OCI-LY7 (cell line): ENCODE results near the gene SLC25A30. TPM values are rescaled to one million over a fixed set of nuclear protein-coding genes. Genes with fewer than 3 reads are reported as not detected.

Source experiments
- BruUV-seq: library from RNA; stranded (reverse); fragments of 400-500 nt; replicated peaks from 2 replicates; lab custom pipeline; 2021; lab: Mats Ljungman, UMichigan
- CTCF ChIA-PET: fragments of 300-600 bp; sonication (Branson Sonifier 250); formaldehyde crosslinking; loops from one replicate; lab custom pipeline; 2022; ENCODE audit warnings: antibody characterized with exemption; ENCODE audit not compliant: unreplicated experiment; lab: Charles Lee
- POLR2A ChIA-PET: fragments of 300-600 bp; sonication (Branson Sonifier 250); formaldehyde crosslinking; loops from one replicate; lab custom pipeline; 2022; ENCODE audit warnings: antibody characterized with exemption; lab: Charles Lee
- DNase-seq: peaks from one replicate; pipeline ENCODE4 v3.0.0-alpha.2; 2015; ENCODE audit warnings: low spot score
- H2AFZ ChIP-seq: fragments of 200-600 bp; sonication (generic), shearing (Covaris generic); 2 replicates; pipeline ENCODE4 v1.6.1; 2014; ENCODE audit warnings: mild to moderate bottlenecking, antibody characterized with exemption, low read length, moderate library complexity
- H3K27ac ChIP-seq: fragments of 200-600 bp; sonication (generic); 2 replicates; pipeline ENCODE4 v1.5.1; 2014; ENCODE audit warnings: mixed run types, low read depth, mild to moderate bottlenecking, moderate library complexity, low read length, inconsistent platforms; ENCODE audit not compliant: poor library complexity, severe bottlenecking
- H3K36me3 ChIP-seq: fragments of 200-600 bp; sonication (generic); 2 replicates; pipeline ENCODE4 v1.6.1; 2014; ENCODE audit warnings: mild to moderate bottlenecking, antibody characterized with exemption, low read length, moderate library complexity, mixed read lengths; ENCODE audit not compliant: insufficient read depth
- H3K4me1 ChIP-seq: fragments of 200-600 bp; sonication (generic); 2 replicates; pipeline ENCODE4 v1.5.1; 2014; ENCODE audit warnings: mild to moderate bottlenecking, low read length; ENCODE audit not compliant: insufficient read depth, poor library complexity, severe bottlenecking
- H3K4me2 ChIP-seq: fragments of 200-600 bp; sonication (generic); 2 replicates; pipeline ENCODE4 v1.6.1; 2014; ENCODE audit warnings: mild to moderate bottlenecking, low read length
- H3K4me3 ChIP-seq: fragments of 200-600 bp; sonication (generic); 2 replicates; pipeline ENCODE4 v1.5.1; 2014; ENCODE audit warnings: mild to moderate bottlenecking, low read depth, low read length; ENCODE audit not compliant: poor library complexity, severe bottlenecking
- H3K79me2 ChIP-seq: fragments of 200-600 bp; sonication (generic); 2 replicates; pipeline ENCODE4 v1.6.1; 2016; ENCODE audit warnings: low read depth, mild to moderate bottlenecking, low read length, moderate library complexity, mixed read lengths; ENCODE audit not compliant: insufficient read depth
- H3K9me2 ChIP-seq: fragments of 200-600 bp; sonication (generic); 2 replicates; pipeline ENCODE4 v1.6.1; 2016; ENCODE audit warnings: mild to moderate bottlenecking, low read length, mixed read lengths; ENCODE audit not compliant: insufficient read depth
- H3K9me3 ChIP-seq: fragments of 200-600 bp; sonication (generic); 2 replicates; pipeline ENCODE4 v1.6.1; 2014; ENCODE audit warnings: mild to moderate bottlenecking, mixed run types, low read length, mixed read lengths
- H4K20me1 ChIP-seq: fragments of 200-600 bp; sonication (generic); 2 replicates; pipeline ENCODE4 v1.6.1; 2014; ENCODE audit warnings: mild to moderate bottlenecking, antibody characterized with exemption, low read length, moderate library complexity, mixed read lengths; ENCODE audit not compliant: insufficient read depth
- CTCF ChIP-seq: fragments of 200-600 bp; sonication (generic); conservative IDR thresholded peaks from 2 replicates; pipeline ENCODE4 v1.5.1; 2014; ENCODE audit warnings: mild to moderate bottlenecking, antibody characterized with exemption, low read length, moderate library complexity, mixed read lengths
- EZH2phosphoT487 ChIP-seq: fragments of 200-600 bp; sonication (generic); IDR thresholded peaks from 2 replicates; pipeline ENCODE4 v1.6.1; 2018; ENCODE audit warnings: low read depth, borderline replicate concordance, mild to moderate bottlenecking, mixed run types, antibody characterized with exemption, low read length, moderate library complexity, mixed read lengths
- intact Hi-C: fragments of 100-400 bp; cut with micrococcal nuclease; formaldehyde crosslinking; loops from one replicate; pipeline ENCODE4 v1.10.0; 2022; ENCODE audit not compliant: unreplicated experiment
- total RNA-seq, 2 experiments: library from RNA; depleted of rRNA in 1 of 2; stranded (reverse); fragments of >200 nt in 1 of 2; shearing (Covaris generic) in 1 of 2; gene quantifications; 2 replicates each; pipeline ENCODE4 v1.2.3, GENCODE V29; 2014 to 2022

Gene SLC25A30
- total RNA-seq, 2 experiments from 2014 or later: 0.78 to 1.5 TPM

DNA sequence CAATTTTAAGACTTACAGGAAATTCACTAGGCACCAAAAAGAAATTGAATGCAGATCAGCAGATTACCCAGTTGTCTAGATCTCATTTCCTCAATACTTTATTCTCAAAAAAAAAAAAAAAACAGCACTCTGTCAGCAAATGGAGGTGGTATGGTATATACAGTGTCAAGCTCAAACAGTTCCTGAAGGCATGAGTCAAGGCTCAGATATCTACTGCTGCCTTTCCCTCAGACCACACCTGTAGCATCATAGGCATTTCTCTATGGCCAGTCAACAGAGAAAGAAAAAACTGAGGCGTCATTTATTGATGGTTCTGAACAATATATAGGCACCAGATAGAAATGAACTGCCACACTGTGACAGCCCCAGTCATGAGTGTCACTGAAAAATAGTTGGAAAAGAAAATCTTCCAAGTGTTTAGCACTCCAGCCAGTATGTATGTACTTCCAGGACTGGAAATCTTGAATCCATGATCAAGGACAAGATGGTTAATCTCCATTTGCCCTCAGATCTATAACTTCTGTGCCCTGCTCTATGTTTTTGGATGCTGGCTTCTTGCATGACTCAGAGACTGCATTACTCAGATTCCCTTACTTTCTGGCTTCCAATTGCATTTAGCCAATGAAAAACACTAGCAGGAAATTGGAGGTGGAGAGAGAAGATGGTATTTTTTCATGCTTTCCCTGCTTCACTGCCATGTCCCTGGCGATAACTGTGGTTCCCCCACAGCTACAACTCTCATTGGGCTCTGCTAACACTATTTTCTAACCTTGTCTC is 38.2 kb upstream of the SLC25A30 start:
- no peak overlapping the region for H3K4me3 ChIP-seq
- H3K9me2 ChIP-seq: no peaks in the 10 kb centered on the region
- POLR2A ChIA-PET: no interaction called here
- no peaks in the 10 kb centered on the region for H4K20me1 ChIP-seq
- no peak overlapping the region for H3K4me2 ChIP-seq
- H3K27ac ChIP-seq: no peak overlapping the region
- no TSS peak for BruUV-seq
- TF ChIP-seq CTCF (no peak), EZH2phosphoT487 (no peak)
- H3K36me3 ChIP-seq: no peaks in the 10 kb centered on the region
- H2AFZ ChIP-seq: no peak overlapping the region
- no peaks in the 10 kb centered on the region for H3K4me1 ChIP-seq
- intact Hi-C loops: no loop called here
- no peak for DNase-seq
- CTCF ChIA-PET: no interaction called here
- no peaks in the 10 kb centered on the region for H3K79me2 ChIP-seq
- peaks cover 15% of the 10 kb centered on the region; the same call in 1 of the 2 replicates for H3K9me3 ChIP-seq

DNA sequence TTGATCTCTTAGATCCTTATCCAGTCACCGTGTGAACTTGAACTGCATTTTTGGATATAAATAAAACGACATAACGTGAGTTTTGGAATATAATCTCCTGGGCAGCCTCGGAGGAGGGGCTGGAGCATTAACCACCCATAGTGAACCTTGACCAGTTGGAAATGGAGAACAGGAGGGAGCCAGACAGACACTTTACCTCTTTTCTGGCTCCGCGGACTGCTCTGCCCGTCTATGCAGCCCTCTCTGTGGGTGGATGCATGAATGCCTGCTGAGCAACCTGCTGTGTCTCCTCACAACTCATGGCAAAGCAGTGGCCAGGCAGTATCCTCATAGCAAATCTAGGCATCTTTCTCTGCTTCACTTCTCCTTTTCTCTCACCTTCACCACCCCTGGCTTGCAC is 36.0 kb upstream of the SLC25A30 start:
- H2AFZ ChIP-seq: no peak overlapping the region
- TF ChIP-seq EZH2phosphoT487: no peak
- TF ChIP-seq CTCF: no peak
- no peak for DNase-seq
- H3K27ac ChIP-seq: no peak overlapping the region
- no peaks in the 10 kb centered on the region for H3K36me3 ChIP-seq
- H4K20me1 ChIP-seq: no peaks in the 10 kb centered on the region
- H3K4me3 ChIP-seq: no peak overlapping the region
- H3K4me2 ChIP-seq: no peak overlapping the region
- H3K9me2 ChIP-seq: no peaks in the 10 kb centered on the region
- BruUV-seq: no TSS peak
- H3K79me2 ChIP-seq: no peaks in the 10 kb centered on the region
- intact Hi-C loops: no loop called here
- CTCF ChIA-PET: no interaction called here
- peaks cover 9% of the 10 kb centered on the region; the same call in 1 of the 2 replicates for H3K9me3 ChIP-seq
- POLR2A ChIA-PET: no interaction called here
- H3K4me1 ChIP-seq: no peaks in the 10 kb centered on the region

DNA sequence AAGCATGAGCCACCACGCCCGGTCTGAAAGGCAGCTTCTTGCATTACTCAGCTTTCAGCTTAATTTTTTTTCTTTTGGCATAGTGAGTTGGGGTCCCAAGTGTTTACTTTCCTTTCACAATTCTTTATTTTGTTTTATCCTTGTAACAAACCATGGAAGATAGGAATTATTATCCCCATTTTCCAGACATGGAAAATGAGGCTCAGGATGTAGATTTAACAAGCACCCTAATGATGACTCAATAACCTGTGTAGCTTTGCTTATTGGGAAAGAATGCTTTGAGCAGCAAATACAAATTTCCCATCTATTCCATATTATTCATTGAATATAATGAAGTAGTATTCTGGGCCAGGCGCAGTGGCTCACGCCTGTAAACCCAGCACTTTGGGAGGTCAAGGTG is 33.1 kb upstream of the SLC25A30 start:
- TF ChIP-seq CTCF: no peak
- TF ChIP-seq EZH2phosphoT487: no peak
- Histone ChIP-seq H3K79me2 (no peaks in the 10 kb centered on the region), H3K9me3 (peaks cover 1% of the 10 kb centered on the region; the same call in 1 of the 2 replicates), H3K27ac (no peak overlapping the region), H3K4me1 (no peaks in the 10 kb centered on the region), H3K4me3 (no peak overlapping the region), H3K36me3 (no peaks in the 10 kb centered on the region), H3K9me2 (no peaks in the 10 kb centered on the region), H3K4me2 (no peak overlapping the region), H2AFZ (no peak overlapping the region), H4K20me1 (no peaks in the 10 kb centered on the region)
- POLR2A ChIA-PET: interaction anchor here (0.6 to 1.4 kb wide), 4 partner anchors 10 to 101 kb away, joined by 3 to 5 read pairs (median 3); no protein-coding TSS in a partner anchor
- CTCF ChIA-PET: no interaction called here
- intact Hi-C loops: no loop called here
- BruUV-seq: no TSS peak
- DNase-seq: no peak
